HG03469 (cell line): Measurements from ENCODE around the gene LDB1.

Experiments
- ATAC-seq: cut with Tn5 transposase; IDR thresholded peaks from one replicate; pipeline ENCODE4 v1.9.1; 2021; ENCODE audit warnings: mild to moderate bottlenecking, moderate library complexity, moderate number of reproducible peaks; ENCODE audit not compliant: unreplicated experiment

The LDB1 gene

DNA sequence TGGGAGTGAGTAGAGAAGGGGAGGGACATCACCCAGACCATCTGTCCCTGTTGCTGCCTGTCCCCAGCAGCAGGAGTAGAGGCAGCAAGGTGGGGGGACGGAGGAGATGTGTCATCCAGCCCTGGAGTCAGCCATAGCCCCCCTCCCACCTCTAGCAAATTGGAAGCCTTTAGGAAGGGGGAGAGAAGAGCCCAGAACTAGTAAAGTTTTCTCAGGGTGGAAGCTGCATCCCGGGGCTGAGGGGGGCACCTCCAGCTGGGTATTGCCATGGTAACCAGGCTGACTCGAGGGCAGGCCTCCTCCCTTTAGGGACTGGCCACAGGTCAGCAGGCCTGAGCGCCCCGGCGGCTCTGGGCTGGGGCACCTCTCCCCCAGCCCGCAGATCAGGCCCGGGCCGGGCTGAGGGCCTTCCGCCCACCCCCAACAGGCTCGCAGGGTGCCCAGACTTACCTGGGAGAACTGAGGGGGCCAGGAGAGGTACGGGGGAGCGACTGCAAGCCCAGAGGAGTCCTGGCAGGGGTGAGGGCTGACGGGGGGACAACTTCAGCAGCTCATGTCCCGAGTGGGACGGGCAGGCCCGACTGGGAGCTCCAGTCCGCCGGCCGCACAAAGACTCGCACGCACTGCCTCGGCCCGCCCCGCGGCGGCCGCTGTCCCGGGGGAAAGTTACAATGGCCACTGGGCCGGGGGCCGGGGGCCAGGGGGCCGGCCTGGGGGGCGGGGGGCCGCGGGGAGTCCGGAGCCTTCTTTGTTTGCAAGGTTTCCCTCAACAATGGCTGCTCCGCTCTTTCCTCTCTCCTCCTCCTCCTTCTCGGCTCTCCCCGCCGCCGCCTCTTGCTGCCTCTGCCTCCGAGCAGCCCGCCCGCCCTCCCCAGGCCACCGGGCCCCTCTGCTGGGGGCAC, 6.0 kb downstream of the LDB1 start:
- no peak for ATAC-seq

DNA sequence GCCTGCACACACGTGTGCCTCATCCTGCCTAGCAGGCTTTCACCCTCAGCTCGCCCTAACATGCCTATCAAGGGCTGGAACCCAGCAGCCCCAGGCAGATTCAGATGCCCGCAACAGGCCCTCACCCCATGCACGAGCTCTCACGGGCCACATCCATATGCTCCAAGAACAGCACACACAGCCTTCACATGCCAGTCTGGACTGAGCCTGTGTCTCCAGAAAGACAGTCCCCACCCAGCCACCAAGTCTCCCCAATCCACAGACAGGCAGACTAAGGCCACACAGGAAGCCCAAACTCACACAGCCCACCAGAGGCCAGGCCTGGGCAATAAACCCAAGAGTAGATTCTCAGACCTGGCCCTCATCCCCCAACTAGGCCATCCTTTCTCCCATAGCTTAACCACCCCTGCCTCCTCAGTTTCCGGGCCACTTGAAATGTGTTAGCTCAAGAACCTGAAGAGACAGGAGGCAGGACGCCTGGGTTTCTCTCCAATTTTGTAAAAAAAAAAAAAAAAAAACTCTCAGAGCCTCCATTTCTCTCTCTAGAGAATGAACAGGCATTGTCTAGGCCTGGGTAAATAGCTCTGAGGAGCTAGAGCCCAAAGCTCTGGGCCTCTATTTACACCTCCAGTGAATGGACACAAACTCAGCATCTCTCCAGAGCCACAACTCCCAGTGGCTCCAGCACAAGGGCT, 6.8 kb downstream of the LDB1 start:
- ATAC-seq = no peak

- no peak for ATAC-seq
These were observed 7.9 kb downstream of the LDB1 start for GRCh38 chr10:102112210-102112817.

DNA sequence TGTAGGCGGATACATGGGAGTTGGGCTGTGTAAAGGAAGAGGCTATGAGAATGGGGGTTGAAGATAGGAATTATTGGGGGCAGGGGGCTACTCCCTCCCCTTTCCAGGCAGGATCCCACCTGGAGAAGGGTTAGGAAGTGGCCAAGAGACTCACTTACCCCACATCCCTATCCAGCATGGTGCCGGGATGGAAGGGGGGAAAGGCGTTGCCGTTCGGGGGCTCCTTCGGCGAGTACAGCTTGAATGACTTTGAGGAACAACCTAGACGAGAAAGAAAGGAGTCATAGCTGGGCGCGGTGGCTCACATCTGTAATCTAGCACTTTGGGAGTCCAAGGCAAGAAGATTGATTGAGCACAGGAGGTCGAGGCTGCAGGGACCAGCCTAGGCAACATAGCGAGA, 8.9 kb downstream of the LDB1 start:
- ATAC-seq = no peak

GRCh38 chr10:102109166-102110116, 10.7 kb downstream of the LDB1 start:
- no peak for ATAC-seq

- ATAC-seq = no peak
These were observed 13.2 kb downstream of the LDB1 start for GRCh38 chr10:102106998-102107397.

GRCh38 chr10:102102421-102102820, 17.7 kb downstream of the LDB1 start:
- no peak for ATAC-seq

GRCh38 chr10:102101152-102101551, 19.0 kb downstream of the LDB1 start:
- no peak for ATAC-seq

DNA sequence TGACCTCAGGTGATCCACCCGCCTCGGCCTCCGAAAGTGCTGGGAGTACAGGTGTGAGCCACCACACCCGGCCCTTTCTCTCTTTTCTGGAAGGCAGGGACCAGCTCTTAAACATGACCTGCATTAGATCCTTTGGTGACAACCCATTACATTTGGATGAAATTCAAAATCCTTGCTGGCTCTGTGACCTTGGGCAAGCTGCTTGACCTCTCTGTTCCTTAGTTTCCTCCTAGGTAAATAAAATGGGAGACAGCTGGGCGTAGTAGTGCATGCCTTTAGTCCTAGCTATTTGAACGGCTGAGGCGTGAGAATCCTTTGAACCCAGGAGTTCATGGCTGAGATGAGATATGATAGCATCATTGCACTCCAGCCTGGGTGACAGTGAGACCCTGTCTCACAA, 23.7 kb downstream of the LDB1 start:
- ATAC-seq = no peak

DNA sequence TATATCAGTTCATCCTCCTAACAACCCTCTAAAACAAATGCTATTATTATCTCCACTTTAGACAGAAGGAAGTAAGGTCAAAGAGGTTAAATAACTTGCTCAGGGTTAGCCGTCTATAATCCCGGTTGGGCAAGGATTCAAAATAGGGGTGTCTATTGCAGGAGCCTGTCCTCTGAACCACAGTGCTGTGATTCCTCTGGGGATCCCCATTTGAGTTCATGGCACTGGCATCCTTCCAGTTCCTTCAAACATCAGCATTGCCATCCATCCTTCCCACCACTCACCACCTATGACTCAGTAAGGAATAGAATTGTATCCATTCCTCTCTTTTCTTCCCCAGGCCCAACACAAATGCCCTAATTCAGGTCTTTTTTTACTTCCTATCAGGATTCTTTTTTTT, 29.4 kb downstream of the LDB1 start:
- no peak for ATAC-seq

DNA sequence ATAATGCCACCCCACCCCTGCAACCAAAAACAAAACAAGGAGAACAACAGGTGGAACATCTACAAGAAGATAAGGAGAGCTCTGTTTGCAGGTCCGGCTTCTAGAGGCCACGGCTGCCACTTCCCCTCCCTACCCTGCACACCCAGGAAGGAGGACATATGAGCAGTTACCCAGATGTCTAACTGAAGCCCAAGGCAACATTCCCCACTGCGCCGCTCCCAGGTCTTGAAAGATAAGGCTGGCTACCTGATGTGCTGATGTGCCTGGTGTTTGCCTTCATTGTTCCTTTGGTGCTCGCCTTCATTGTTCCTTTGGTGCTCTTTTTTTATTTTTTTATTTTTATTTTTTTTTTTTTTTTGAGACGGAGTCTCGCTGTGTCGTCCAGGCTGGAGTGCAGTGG, 34.0 kb downstream of the LDB1 start:
- ATAC-seq = no peak

- no peak for ATAC-seq
These were observed 34.8 kb downstream of the LDB1 start for GRCh38 chr10:102085336-102085735.

GRCh38 chr10:102083541-102083940, 36.6 kb downstream of the LDB1 start:
- no peak for ATAC-seq

DNA sequence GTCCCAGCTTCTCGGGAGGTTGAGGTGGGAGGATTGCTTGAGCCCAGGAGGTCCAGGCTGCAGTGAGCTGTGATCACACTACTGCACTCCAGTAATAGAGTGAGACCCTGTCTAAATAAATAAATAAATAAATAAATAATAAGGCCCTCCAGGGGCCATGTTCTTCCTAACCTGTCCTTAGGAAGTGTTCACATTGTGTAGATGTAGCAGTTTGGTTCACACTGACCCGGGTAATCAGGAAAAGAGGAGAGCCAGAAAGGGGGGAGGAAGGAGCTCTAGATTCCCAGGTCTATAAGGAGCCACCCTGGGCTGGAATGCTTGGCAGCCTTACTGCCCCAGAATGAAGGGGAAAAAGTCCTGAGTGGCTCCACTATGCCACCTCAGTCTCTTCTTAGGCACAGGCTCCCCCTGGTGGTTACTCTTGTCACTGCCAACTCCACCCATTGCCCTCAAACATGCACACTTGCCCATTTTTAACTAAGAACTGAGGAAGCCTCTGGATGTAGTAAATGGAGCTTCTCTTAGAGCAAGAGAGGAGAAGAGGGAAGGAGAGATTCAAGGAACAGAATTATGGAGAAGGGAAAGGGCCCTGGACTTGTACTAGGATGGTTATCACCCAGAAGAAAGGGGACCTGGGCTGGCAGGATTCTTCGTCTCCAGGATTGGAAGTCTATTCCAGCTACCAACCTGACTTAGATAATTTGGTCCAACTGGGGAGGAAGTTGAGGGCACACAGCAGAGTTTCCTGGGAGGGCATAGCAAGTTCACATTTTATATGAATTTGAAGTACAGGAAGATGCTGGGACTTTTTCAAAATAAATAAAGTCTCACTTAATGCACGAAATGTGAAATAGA, 47.3 kb downstream of the LDB1 start:
- ATAC-seq = no peak

DNA sequence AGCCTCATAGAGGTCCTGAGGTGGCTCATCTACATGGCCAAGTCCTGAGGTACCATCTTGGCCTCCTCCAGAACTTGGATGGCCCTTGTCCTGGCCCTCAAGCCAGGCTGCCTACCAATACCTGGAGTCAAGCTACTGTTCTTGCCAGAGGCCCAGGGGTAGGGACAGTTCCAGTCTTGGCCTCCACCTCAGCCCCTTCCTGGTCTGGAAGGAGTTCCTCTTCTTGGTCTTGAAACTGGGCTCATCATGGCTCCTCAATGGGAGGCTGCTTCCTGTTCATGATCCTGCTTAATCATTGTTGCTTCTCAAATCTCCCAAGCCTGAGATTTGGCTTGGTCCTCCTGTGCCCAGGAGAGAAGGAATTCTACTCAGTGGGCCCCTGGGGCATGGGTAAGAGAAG, 51.1 kb downstream of the LDB1 start:
- no peak for ATAC-seq

GRCh38 chr10:102068216-102068615, 52.0 kb downstream of the LDB1 start:
- no peak for ATAC-seq

DNA sequence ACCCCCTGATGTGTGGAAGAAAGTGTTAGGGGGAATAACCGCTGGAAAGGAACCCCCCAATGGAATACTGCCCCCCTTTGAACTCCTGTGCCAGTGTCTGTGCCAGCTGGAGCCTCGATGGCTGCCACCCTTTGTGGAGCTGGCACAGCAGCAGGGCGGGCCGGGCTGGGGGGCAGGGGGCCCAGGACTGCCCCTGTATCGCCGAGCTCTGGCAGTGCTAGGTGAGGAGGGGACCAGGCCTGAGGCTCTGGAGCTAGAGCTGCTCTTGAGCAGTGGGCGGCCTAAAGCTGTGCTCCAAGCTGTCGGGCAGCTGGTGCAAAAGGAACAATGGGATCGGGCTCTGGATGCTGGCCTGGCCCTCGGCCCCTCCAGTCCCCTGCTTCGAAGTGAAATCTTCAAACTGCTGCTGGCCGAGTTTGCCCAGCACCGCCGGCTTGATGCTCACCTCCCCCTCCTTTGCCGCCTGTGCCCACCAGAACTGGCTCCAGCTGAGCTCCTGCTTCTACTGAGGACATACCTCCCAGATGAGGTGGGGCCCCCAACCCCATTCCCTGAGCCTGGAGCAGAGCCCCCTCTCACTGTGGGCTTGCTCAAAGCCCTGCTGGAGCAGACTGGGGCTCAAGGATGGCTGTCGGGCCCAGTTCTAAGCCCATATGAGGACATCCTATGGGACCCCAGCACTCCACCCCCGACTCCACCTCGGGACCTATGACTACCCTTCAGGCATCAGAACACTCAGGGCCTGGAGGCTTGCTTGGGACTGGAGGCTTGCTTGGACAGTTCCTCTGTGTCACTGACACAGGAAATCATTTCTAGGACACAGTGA, 52.9 kb downstream of the LDB1 start:
- no peak for ATAC-seq

DNA sequence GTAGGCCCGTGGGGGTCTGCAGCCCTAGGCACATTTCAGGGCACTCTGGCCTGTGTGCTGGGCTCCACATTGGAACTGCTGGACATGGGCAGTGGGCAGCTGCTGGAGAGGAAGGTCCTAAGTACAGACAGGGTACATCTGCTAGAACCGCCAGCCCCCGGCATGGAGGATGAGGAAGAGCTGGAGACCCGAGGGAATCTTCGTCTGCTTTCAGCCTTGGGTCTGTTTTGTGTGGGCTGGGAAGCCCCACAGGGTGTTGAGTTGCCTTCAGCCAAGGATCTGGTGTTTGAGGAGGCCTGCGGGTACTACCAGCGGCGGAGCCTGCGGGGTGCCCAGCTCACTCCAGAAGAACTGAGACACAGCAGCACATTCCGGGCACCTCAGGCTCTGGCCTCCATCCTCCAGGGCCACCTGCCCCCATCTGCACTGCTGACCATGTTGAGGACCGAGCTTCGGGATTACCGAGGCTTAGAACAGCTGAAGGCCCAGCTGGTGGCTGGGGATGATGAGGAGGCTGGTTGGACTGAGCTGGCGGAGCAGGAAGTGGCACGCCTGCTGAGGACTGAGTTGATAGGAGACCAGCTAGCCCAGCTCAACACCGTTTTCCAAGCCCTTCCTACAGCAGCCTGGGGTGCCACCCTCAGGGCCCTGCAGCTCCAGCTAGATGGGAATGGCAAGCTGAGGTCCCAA, 53.6 kb downstream of the LDB1 start:
- no peak for ATAC-seq
